ENCODE results near the gene HEMK1. TPM values are rescaled to one million over a fixed set of nuclear protein-coding genes. Genes with fewer than 3 reads are reported as not detected.

HEMK1 gene
- total RNA-seq, 1 experiment from 2014 or later, result 20.9 TPM

GRCh38 chr3:50523279-50523811 lies 46.0 kb upstream of the HEMK1 start:
- ATAC-seq (no peak), DNase-seq (ENCODE audit: low spot score) (no peak)
- Mint-ChIP-seq H3K27me3 (ENCODE audit: low read depth) (peaks cover 12% of the 10 kb centered on the region), H3K27ac (no peak overlapping the region; the same call in 1 of the 2 replicates), H3K4me3 (no peak overlapping the region), H3K4me1 (peaks cover 56% of the 10 kb centered on the region), H3K36me3 (no peaks in the 10 kb centered on the region), H3K9me3 (no peaks in the 10 kb centered on the region)
- no peak for TF ChIP-seq ZMAT4 (CRISPR knock-in tag; IDR thresholded peaks at IDR 0.05)
- TF ChIP-seq ATF1 (CRISPR knock-in tag; IDR thresholded peaks at IDR 0.05), result no peak
- no peak for TF ChIP-seq ETV6 (CRISPR knock-in tag; IDR thresholded peaks at IDR 0.05)
- TF ChIP-seq ZNF423 (CRISPR knock-in tag; IDR thresholded peaks at IDR 0.05), result 0 out of 2 replicates have a peak, but pooled peaks have one; percentile 31
- TF ChIP-seq NFYB (CRISPR knock-in tag; conservative IDR thresholded peaks at IDR 0.05; ENCODE audit: low read depth), result no peak
- TF ChIP-seq ZNF138 (CRISPR knock-in tag; conservative IDR thresholded peaks at IDR 0.05), result no peak
- no peak for TF ChIP-seq GABPB1 (CRISPR knock-in tag; IDR thresholded peaks at IDR 0.05)
- TF ChIP-seq CBFB (CRISPR knock-in tag; IDR thresholded peaks at IDR 0.05; ENCODE audit: low read depth), result no peak
- POLR2A ChIA-PET, result interaction anchor here (0.6 to 1.0 kb wide), 5 partner anchors 16 to 862 kb away, joined by 3 to 4 read pairs (median 4); partner anchors contain the start of gene MANF
- CTCF ChIA-PET, result interaction anchor here (0.5 to 3.8 kb wide), 14 partner anchors 9 to 186 kb away, joined by 3 to 24 read pairs (median 3); partner anchors contain the start of gene CISH

- Mint-ChIP-seq H3K4me3 (no peak overlapping the region), H3K27me3 (ENCODE audit: low read depth) (peaks cover 17% of the 10 kb centered on the region), H3K36me3 (no peaks in the 10 kb centered on the region), H3K9me3 (no peaks in the 10 kb centered on the region), H3K27ac (no peak overlapping the region), H3K4me1 (peaks cover 49% of the 10 kb centered on the region)
- ATAC-seq, result no peak
- no peak for TF ChIP-seq IRF2 (CRISPR knock-in tag; IDR thresholded peaks at IDR 0.05; ENCODE audit: borderline replicate concordance, low read depth)
- TF ChIP-seq PRRX2 (CRISPR knock-in tag; IDR thresholded peaks at IDR 0.05), result no peak
- no peak for TF ChIP-seq NR2C2 (CRISPR knock-in tag; IDR thresholded peaks at IDR 0.05)
- no peak for TF ChIP-seq ZNF396 (CRISPR knock-in tag; IDR thresholded peaks at IDR 0.05; ENCODE audit: borderline replicate concordance)
- POLR2A ChIA-PET, result interaction anchor here (0.8 kb wide), 1 partner anchor 9 kb away, joined by 3 read pairs; no protein-coding TSS in a partner anchor
- CTCF ChIA-PET, result interaction anchor here (1.9 to 3.8 kb wide), 3 partner anchors 18 to 110 kb away, joined by 6 to 24 read pairs (median 9); no protein-coding TSS in a partner anchor
- no peak for DNase-seq (ENCODE audit: low spot score)
These were observed 44.6 kb upstream of the HEMK1 start for GRCh38 chr3:50524746-50525145.

GRCh38 chr3:50525191-50525910 lies 44.0 kb upstream of the HEMK1 start:
- H3K27ac Mint-ChIP-seq, result no peak overlapping the region
- CTCF ChIA-PET, result interaction anchor here (0.6 to 3.8 kb wide), 4 partner anchors 17 to 115 kb away, joined by 3 to 24 read pairs (median 6); no protein-coding TSS in a partner anchor
- H3K4me3 Mint-ChIP-seq, result no peak overlapping the region
- POLR2A ChIA-PET, result interaction anchor here (0.8 kb wide), 1 partner anchor 10 kb away, joined by 3 read pairs; no protein-coding TSS in a partner anchor
- DNase-seq (ENCODE audit: low spot score), result no peak
- H3K9me3 Mint-ChIP-seq, result no peaks in the 10 kb centered on the region
- H3K36me3 Mint-ChIP-seq, result no peaks in the 10 kb centered on the region
- H3K27me3 Mint-ChIP-seq (ENCODE audit: low read depth), result peaks cover 20% of the 10 kb centered on the region
- TF ChIP-seq TP53 (CRISPR knock-in tag; IDR thresholded peaks at IDR 0.05), result no peak
- no peak for TF ChIP-seq GTF2I (CRISPR knock-in tag; conservative IDR thresholded peaks at IDR 0.05)
- no peak for TF ChIP-seq HMGA2 (CRISPR knock-in tag; IDR thresholded peaks at IDR 0.05)
- TF ChIP-seq ZNF512 (CRISPR knock-in tag; IDR thresholded peaks at IDR 0.05; ENCODE audit: borderline replicate concordance), result no peak
- TF ChIP-seq E2F5 (CRISPR knock-in tag; IDR thresholded peaks at IDR 0.05), result no peak
- TF ChIP-seq TEAD4 (CRISPR knock-in tag; IDR thresholded peaks at IDR 0.05), result no peak
- no peak for TF ChIP-seq ZNF396 (CRISPR knock-in tag; IDR thresholded peaks at IDR 0.05; ENCODE audit: borderline replicate concordance)
- no peak for TF ChIP-seq NFATC4 (CRISPR knock-in tag; IDR thresholded peaks at IDR 0.05)
- TF ChIP-seq ATF3 (CRISPR knock-in tag; conservative IDR thresholded peaks at IDR 0.05), result no peak
- no peak for TF ChIP-seq NR3C1 (CRISPR knock-in tag; conservative IDR thresholded peaks at IDR 0.05; ENCODE audit: low read depth)
- TF ChIP-seq PREB (CRISPR knock-in tag; IDR thresholded peaks at IDR 0.05; ENCODE audit: borderline replicate concordance), result no peak
- no peak for TF ChIP-seq NFYB (CRISPR knock-in tag; conservative IDR thresholded peaks at IDR 0.05; ENCODE audit: low read depth)
- no peak for TF ChIP-seq EMX1 (CRISPR knock-in tag; IDR thresholded peaks at IDR 0.05)
- no peak for TF ChIP-seq FOXP1 (CRISPR knock-in tag; IDR thresholded peaks at IDR 0.05; ENCODE audit: borderline replicate concordance)
- no peak for TF ChIP-seq SMAD4 (CRISPR knock-in tag; IDR thresholded peaks at IDR 0.05)
- no peak for TF ChIP-seq TEAD1 (CRISPR knock-in tag; IDR thresholded peaks at IDR 0.05)
- no peak for TF ChIP-seq MYBL2 (CRISPR knock-in tag; IDR thresholded peaks at IDR 0.05)
- H3K4me1 Mint-ChIP-seq, result peaks cover 48% of the 10 kb centered on the region
- no peak for ATAC-seq
